ENCODE measurements around the gene GLB1L2. TPM values are rescaled to one million over a fixed set of nuclear protein-coding genes. Genes with fewer than 3 reads are reported as not detected.

Gene GLB1L2
- total and polyA plus RNA-seq, 2 of the 4 experiments (the other 2 are of a cell fraction) = under 0.01 to 0.26 TPM

DNA sequence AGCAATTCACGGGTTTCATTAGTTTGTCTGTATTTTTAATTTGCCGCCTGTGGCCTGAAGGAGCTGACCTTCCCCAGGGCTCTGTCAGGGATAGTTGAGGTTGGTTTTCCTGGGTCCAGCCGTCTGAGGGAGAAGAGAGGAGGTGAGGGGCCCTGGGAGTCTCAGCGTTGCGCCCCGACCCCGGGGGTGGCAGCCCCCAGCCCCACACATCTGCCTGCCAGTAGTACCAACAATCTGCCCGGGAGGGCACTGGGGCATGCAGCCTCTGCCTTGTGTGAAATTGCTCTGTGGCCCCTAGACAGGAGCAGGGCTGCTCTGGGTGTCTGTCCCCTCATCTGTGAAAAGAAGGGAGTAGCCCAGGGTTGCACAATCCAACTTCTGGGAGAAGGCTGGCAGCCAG, 73.6 kb downstream of the GLB1L2 start:
- Histone ChIP-seq H4K20me1 (ENCODE audit: insufficient read depth, low read length) (no peaks in the 10 kb centered on the region), H2BK15ac (ENCODE audit: low read depth, low read length) (no peak overlapping the region), H2AK5ac (ENCODE audit: low read depth, low read length) (no peak overlapping the region), H2AK9ac (replicated peaks; ENCODE audit: low read depth, low read length, poor library complexity) (no peak overlapping the region), H3K4ac (ENCODE audit: low read depth, low read length) (no peak overlapping the region), H3K9me1 (ENCODE audit: insufficient read depth, low read length) (no peaks in the 10 kb centered on the region), H4K5ac (ENCODE audit: low read depth, low read length) (no peak overlapping the region), H3K9me3 (ENCODE audit: control insufficient read depth, insufficient read depth, low read length) (peaks cover 5% of the 10 kb centered on the region; the same call in 1 of the 2 replicates), H4K8ac (ENCODE audit: low read depth in 2 of 2, low read length in 2 of 2) (no peak overlapping the region), H3K14ac (replicated peaks; ENCODE audit: low read depth, low read length) (no peak overlapping the region), H2AFZ (replicated peaks; ENCODE audit: low read length, poor library complexity) (no peak overlapping the region), H3K4me2 (ENCODE audit: low read depth, low read length) (no peak overlapping the region), H3K9ac (ENCODE audit: low read depth, low read length) (no peak overlapping the region), H2BK5ac (ENCODE audit: low read depth, low read length, poor library complexity, severe bottlenecking) (no peak overlapping the region), H2BK120ac (ENCODE audit: low read depth, low read length) (no peak overlapping the region), H3K27me3 (ENCODE audit: control insufficient read depth, insufficient read depth, low read length) (no peaks in the 10 kb centered on the region; the same call in 1 of the 2 replicates), H3K4me3 (ENCODE audit: insufficient read depth, low read depth, low read length) (no peak overlapping the region), H4K91ac (ENCODE audit: insufficient read depth, low read depth, low read length) (no peak overlapping the region), H3K18ac (ENCODE audit: low read depth, low read length) (no peak overlapping the region), H3K4me1 (ENCODE audit: control insufficient read depth, insufficient read depth, low read length) (no peaks in the 10 kb centered on the region), H3K56ac (ENCODE audit: extremely low read depth, insufficient read depth, low read length) (no peak overlapping the region), H3K79me1 (ENCODE audit: low read depth in 1 of 2, low read length in 2 of 2) (no peaks in the 10 kb centered on the region), H2BK20ac (ENCODE audit: low read depth, low read length) (no peak overlapping the region), H3K36me3 (ENCODE audit: control insufficient read depth, insufficient read depth, low read length) (no peaks in the 10 kb centered on the region), H3K27ac (ENCODE audit: insufficient read depth, low read length) (no peak overlapping the region), H3K23ac (ENCODE audit: low read depth, low read length) (no peak overlapping the region)
- ATAC-seq (ENCODE audit: low read depth) = no peak
- intact Hi-C loops (cut with micrococcal nuclease) = no loop called here
- WGBS, 2 experiments (ENCODE audit: extremely low coverage in 2 of 2, insufficient read length in 1 of 2) = no CpG with 5 or more reads among the region's 8 CpGs
- dilution Hi-C loops (cut with HindIII; ENCODE audit: low sequenced_read_pairs, unreplicated experiment) = no loop called here
- CTCF ChIA-PET = no interaction called here
- no peak for DNase-seq
- no TSS peak for BruUV-seq (replicated peaks)
- in situ Hi-C loops (cut with MboI; ENCODE audit: low sequenced_read_pairs) = no loop called here
- TF ChIP-seq POLR2A (IDR thresholded peaks at IDR 0.05; ENCODE audit: low read depth, low read length) = no peak
- TF ChIP-seq CHD1 (IDR thresholded peaks at IDR 0.05; ENCODE audit: low read depth, low read length) = no peak
- no peak for TF ChIP-seq RFX5 (IDR thresholded peaks at IDR 0.05; ENCODE audit: low read depth, low read length)
- no peak for TF ChIP-seq RCOR1 (IDR thresholded peaks at IDR 0.05; ENCODE audit: insufficient replicate concordance, low read length)
- POLR2A ChIA-PET (ENCODE audit: unreplicated experiment) = no interaction called here
